Glomerular endothelial cell (primary cell): Measurements from ENCODE around the gene TTLL13. TPM values are rescaled to one million over a fixed set of nuclear protein-coding genes. Genes with fewer than 3 reads are reported as not detected.

Experiments
- DNase-seq: peaks from one replicate; pipeline ENCODE4 v3.0.0-alpha.2; 2011; ENCODE audit warnings: low read depth, low spot score; ENCODE audit errors: extremely low read depth
- total RNA-seq: library from RNA; depleted of rRNA; stranded (reverse); fragments of >200 nt; gene quantifications from 2 replicates; pipeline ENCODE4 v1.2.3, GENCODE V29; 2015

The TTLL13 gene, protein sequence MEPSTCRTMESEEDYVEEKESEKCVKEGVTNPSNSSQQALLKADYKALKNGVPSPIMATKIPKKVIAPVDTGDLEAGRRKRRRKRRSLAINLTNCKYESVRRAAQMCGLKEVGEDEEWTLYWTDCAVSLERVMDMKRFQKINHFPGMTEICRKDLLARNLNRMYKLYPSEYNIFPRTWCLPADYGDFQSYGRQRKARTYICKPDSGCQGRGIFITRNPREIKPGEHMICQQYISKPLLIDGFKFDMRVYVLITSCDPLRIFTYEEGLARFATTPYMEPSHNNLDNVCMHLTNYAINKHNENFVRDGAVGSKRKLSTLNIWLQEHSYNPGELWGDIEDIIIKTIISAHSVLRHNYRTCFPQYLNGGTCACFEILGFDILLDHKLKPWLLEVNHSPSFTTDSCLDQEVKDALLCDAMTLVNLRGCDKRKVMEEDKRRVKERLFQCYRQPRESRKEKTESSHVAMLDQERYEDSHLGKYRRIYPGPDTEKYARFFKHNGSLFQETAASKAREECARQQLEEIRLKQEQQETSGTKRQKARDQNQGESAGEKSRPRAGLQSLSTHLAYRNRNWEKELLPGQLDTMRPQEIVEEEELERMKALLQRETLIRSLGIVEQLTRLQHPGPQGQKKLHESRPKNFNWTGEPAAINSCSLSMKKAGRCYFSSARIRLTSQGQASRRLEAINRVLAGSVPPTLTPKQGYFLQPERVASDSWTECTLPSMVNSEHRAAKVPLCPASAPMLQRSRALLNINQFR
- not detected in 2 replicates for total RNA-seq

- no peak for DNase-seq
These were observed at the start of gene TTLL13 for GRCh38 chr15:90249203-90249863. TSS of gene TTLL13 (plus strand) at chr15:90249556. CDS start at chr15:90250631, 1,075 bp downstream.

DNA sequence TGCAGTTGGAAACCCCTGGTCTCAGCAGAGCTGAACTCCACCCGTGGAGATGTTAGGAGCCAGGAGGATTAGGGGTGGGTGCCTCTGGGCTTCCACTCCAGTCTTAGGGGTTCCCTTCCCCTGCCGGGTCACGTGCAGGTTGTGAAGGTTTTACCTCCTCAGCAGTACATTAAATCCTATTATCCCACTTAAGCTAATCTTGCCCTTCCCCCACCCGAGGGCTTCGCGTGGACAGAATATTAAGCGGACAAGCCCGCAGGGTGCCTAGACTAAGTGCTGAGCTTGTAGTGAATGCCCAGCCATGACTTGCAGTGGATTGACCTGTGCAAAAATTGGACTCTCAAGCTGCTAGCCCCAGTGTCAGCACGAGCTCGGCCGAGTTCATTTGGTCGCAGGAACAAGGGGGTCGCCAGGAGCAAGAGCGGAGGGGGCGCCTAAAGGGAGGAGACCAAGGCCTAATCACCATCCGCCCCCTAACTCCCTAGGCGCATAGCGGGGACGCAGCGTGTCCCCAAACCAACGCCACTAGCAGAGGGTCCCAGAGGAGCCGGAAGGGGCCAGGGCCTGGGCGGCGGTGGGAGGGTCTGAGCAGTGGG lies 48.7 kb upstream of the TTLL13 start:
- no peak for DNase-seq

DNA sequence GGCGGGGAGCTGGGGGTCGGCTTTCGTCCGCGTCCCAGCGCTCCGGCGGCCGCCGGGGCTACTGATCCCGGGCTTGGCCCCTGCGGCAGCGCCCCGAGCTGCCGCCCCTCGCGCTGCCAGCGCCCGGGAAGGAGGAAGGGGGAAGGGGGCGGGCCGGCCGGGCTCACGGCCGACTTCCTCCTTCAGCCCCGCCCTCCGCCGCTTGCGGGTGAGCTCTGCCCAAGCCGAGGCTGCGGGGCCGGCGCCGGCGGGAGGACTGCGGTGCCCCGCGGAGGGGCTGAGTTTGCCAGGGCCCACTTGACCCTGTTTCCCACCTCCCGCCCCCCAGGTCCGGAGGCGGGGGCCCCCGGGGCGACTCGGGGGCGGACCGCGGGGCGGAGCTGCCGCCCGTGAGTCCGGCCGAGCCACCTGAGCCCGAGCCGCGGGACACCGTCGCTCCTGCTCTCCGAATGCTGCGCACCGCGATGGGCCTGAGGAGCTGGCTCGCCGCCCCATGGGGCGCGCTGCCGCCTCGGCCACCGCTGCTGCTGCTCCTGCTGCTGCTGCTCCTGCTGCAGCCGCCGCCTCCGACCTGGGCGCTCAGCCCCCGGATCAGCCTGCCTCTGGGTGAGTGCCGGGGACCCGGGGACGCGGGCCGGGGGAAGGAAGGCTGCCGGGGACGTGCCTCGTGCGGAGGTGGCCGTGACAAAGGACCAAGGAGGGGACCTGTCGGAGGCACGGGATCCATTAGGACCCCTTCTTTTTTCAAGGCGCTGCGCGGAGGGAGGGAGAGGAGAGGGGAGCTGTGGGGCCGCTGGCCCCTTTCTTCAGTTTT lies 48.0 kb upstream of the TTLL13 start, which contains the start of gene SEMA4B:
Gene SEMA4B, plus strand, starts transcription at position 201 of the 814 bp plus-strand sequence. Its CDS starts 249 bp downstream, at position 450.
- no peak for DNase-seq

DNA sequence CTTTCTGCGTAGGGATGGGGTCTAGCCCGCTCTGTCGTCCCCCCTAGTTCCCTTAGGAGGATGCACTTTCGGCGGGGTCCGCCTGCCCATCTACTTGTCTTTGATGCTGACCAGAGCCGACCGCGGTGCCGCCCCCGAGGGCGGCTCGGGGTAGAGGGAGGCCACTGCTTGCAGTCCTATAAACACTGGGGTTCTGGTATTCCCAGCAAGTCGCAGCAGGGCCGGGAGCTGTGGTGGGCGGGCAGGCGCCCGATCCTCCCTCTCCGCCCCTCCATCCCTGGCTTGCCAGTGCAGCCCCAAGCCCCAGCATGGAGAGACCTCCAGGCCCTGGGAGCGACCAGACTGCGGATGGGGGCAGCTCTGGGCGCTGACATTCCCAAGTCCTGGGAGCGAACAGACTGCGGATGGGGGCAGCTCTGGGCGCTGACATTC lies 47.4 kb upstream of the TTLL13 start:
- no peak for DNase-seq

- no peak for DNase-seq
These were observed 46.4 kb upstream of the TTLL13 start for GRCh38 chr15:90202929-90203328.

- DNase-seq = no peak
These were observed 45.9 kb upstream of the TTLL13 start for GRCh38 chr15:90203473-90203872.

DNA sequence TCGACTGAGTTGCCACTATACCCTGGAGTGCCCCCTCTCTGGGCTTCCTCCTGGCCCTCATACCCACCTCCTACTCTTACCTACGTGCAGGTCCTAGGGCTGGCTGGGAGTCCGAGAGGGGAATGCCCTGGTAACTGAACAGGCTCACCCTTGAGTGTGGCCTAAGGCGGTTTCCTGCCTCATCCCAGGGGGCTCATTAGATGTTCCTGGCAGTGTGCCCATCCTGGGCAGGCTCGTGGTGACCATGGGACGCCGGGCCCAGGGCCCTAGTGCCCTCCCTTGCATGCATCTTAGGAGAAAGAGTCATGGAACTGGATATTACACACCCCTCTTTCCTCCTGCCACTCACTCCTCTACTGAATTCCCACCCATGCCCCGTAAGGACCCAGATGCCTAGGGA lies 45.4 kb upstream of the TTLL13 start:
- DNase-seq = no peak

- no peak for DNase-seq
These were observed 44.1 kb upstream of the TTLL13 start for GRCh38 chr15:90205050-90205848.

DNA sequence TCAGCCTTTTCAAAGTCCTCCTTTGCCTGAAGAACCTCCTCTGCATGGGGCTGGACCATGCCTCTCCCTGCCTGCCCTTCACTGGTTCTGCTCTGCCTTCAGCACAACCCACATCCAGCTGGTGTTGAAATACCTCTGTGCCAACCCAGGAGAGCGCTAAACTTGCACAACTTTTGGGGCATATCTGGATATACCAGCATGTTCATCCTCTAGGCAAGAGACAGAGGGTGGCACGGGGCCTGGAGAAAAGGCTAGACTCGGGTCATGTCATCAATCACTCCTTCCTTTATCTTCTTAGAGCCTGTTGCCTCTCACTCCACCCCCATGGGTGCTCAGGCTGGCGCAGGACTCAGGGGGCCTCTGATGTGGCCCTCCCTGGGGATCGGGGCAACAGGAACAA lies 43.5 kb upstream of the TTLL13 start:
- DNase-seq = no peak

DNA sequence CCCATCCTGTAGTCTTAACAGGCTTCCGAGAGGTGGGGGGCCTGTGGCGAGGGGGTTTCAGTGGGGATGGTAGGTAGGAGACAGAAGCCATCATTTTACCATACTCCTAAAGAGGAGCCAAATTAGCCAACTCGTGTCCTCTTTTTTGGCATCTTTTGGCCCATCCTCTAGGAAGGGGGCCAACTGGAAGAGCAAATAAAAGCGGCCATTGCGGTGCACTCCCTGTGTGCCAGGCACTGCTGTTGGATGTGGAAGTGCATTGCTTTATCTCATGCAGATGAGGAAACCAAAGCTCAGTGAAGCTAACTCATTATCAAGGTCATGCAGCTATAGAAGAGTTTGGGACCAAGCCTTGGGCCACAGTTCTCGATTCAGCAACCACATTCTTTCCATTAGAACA lies 42.1 kb upstream of the TTLL13 start:
- no peak for DNase-seq

GRCh38 chr15:90208356-90208755 lies 41.0 kb upstream of the TTLL13 start:
- DNase-seq = no peak

GRCh38 chr15:90209591-90209990 lies 39.8 kb upstream of the TTLL13 start:
- no peak for DNase-seq

- DNase-seq = no peak
These were observed 38.8 kb upstream of the TTLL13 start for GRCh38 chr15:90210593-90210992.

- no peak for DNase-seq
These were observed 38.3 kb upstream of the TTLL13 start for GRCh38 chr15:90211009-90211408.

DNA sequence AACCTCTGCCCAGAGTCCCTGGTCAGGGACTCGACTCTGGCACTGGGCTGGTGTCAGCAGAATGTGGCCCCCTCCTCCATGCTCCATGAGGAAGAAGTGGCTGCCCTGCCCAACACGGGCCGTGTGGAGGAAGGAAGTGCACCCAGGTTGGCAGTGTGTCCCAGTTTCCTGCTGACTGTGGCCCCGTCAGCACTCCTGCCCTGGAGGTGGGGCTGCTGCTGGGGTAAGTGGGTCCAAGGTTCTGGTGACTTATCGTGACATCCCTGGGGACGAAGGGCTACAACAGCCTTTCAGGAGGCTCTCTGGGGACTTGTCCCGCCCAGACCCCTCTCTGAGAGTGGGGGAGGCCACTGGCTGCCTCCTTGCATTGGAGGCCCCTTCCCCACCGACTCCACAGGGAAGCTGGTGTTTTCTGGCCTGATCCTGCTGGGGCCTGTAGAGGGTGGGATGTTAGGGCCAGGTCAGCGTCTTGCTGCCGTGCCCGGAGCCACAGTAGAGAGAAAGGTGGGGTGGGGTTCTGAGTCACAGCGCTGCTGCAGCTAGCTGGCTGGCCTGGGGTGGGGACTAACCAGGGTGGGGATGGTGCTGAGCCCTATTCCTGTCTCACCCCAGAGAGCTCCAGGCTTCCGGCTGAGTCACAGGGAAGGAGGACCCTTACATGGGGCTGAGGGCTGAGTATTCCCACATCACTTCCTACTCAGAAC lies 37.8 kb upstream of the TTLL13 start:
- DNase-seq = no peak

DNA sequence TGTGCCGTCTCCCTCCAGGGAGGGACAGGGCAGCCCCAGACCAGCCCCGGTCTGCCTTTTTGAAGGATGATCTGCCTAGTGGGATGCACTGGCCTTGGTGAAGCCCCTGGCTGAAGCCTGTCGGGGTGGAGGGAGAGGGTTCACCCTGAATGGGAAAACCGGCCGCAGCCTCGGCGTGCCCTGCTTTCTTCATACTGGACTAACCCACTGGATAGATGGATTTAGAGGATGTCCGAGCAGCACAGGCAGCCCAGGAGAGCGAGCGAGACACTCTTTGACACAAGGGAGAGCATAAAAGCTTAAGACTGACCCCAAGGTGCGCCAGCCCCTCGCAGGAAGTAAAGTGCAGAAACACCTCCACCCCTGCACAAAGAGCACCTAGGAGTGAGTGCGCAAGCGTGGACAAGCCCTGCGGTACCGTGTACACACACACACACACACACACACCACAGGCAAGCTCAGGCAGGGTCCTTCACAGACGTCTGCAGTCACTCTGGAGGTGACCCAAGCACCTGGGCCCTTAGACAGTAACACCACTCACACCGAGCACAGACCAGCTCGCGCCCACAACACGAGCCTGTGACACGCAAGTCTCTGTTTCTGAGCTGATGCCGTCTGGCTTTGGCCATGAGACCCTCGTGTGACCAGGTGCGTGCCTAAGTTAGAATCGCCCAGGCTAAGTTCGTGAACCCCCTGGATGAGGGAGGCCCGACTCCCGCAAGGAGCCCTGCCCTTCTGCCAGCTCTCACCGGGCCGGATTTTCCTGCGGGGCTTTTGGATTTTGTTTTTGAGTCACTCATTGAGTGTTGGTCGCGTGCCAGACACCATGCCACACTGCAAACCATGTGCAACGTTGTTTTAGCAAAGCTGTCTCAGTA lies 36.9 kb upstream of the TTLL13 start:
- no peak for DNase-seq

- DNase-seq = no peak
These were observed 36.1 kb upstream of the TTLL13 start for GRCh38 chr15:90213122-90213817.
